Upper lobe of left lung (tissue), 6 donors: ENCODE measurements around the gene OSGIN1. TPM values are rescaled to one million over a fixed set of nuclear protein-coding genes. Genes with fewer than 3 reads are reported as not detected.

Experiments used
- ATAC-seq, 2 donors: fragments of 200-7000 bp; cut with Tn5 transposase; one replicate each; pipeline ENCODE4 v1.9.1; 2022; ENCODE audit warnings: mild to moderate bottlenecking in 2 of 2, moderate library complexity in 2 of 2; ENCODE audit not compliant: low FRiP score in 2 of 2
- DNase-seq, 2 donors: peaks; one replicate each; pipeline ENCODE4 v3.0.0-alpha.2; 2019 to 2020
- H3K27ac ChIP-seq, 4 donors: fragments of 200-600 bp; sonication (generic); one replicate each; pipeline ENCODE4 v1.5.1; 2016 to 2019
- H3K27me3 ChIP-seq, 4 donors: fragments of 200-600 bp; sonication (generic); one replicate each; pipeline ENCODE4 v1.5.1; 2017 to 2019
- H3K36me3 ChIP-seq, 4 donors: fragments of 200-600 bp; sonication (generic); one replicate each; pipeline ENCODE4 v1.5.1; 2016 to 2019
- H3K4me1 ChIP-seq, 4 donors: fragments of 200-600 bp; sonication (generic); one replicate each; pipeline ENCODE4 v1.5.1; 2018 to 2019
- H3K4me3 ChIP-seq, 4 donors: fragments of 200-600 bp; sonication (generic); one replicate each; pipeline ENCODE4 v1.5.1; 2017 to 2019; ENCODE audit warnings: mild to moderate bottlenecking in 2 of 4, moderate library complexity in 1 of 4
- H3K9me3 ChIP-seq, 4 donors: fragments of 200-600 bp; sonication (generic); one replicate each; pipeline ENCODE4 v1.5.1; 2018 to 2019
- EP300 ChIP-seq, 4 donors: sonication (generic); formaldehyde crosslinking; IDR thresholded peaks; one replicate each; pipeline ENCODE4 v1.5.1; 2017; ENCODE audit warnings: antibody characterized with exemption in 4 of 4, control low read depth in 2 of 4
- POLR2A ChIP-seq, 4 donors: fragments of 450-650 bp; IDR thresholded peaks; one replicate each; pipeline ENCODE4 v1.5.1; 2016 to 2017; ENCODE audit warnings: antibody characterized with exemption in 4 of 4, mild to moderate bottlenecking in 2 of 4
- POLR2AphosphoS5 ChIP-seq, 2 donors: sonication (generic); formaldehyde crosslinking; IDR thresholded peaks; one replicate each; pipeline ENCODE4 v1.5.1; 2017; ENCODE audit warnings: antibody characterized with exemption in 2 of 2
- WGBS, 2 donors: methylation state at CpG; one replicate each; pipeline ENCODE4 v1.1.5; 2017 to 2018; 5-methylcytosine and 5-hydroxymethylcytosine counted together
- total RNA-seq, 6 donors: library from RNA; depleted of rRNA in 4 of 6; stranded (reverse); fragments of >200 nt in 4 of 6; gene quantifications; one replicate each; pipeline versions ENCODE4 v1.1.0 to v1.2.1, GENCODE V29; 2016 to 2021
- TF ChIP-seq, protein P1 (sequence below), 6 experiments: fragments of 450-650 bp in 4 of 6; fragments of 200-600 bp in 2 of 6; sonication (generic) in 2 of 6; IDR thresholded peaks; one replicate each; pipeline ENCODE4 v1.5.1; 2016 to 2019; ENCODE audit warnings: antibody characterized with exemption in 6 of 6
- donor health status: DM: no; HTN: no; CAD: no; lungs with moderate emphysema.
- donor health status: DM: no; HTN: yes; CAD: no; lungs with severe emphysema.

The OSGIN1 gene
- total RNA-seq, 6 donors from 2014 or later = 7.3 to 34.2 (median 16.3) TPM

DNA sequence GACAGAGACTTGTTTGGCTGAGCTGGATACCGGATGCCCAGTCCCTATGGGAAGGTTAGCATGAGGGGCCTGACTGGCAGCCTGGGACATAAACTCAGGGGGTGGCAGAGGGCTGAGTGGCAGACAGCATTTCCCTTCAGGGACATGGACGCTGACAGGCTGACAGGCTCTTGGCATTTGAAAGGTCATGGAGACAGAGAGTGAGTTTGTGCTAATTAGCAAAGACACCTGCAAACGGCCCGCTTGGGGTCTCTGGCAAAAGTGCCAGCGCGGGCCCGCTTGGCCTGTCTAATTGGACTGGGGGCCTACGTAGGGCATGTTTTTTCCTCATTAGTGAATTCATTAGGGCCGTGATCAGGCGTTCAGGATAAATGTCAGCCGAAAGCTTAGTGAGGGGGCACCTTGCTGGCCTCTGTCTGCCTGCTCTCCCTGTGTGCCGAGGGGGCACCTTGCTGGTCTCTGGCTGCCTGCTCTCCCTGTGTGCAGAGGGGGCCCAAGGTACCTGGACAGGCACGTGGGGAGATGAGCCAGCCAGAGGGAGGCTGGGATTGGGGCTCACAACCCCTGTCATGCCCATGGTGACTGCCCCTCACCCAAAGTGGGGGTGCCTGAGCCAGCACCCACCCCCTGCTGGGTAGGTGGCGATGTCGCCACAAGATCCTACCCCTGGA, 22.7 kb downstream of the OSGIN1 start:
- Histone ChIP-seq H3K36me3 (no peaks in the 10 kb centered on the region), H3K27ac (no peak overlapping the region), H3K27me3 (no peaks in the 10 kb centered on the region), H3K4me3 (no peak overlapping the region), H3K4me1 (no peaks in the 10 kb centered on the region), H3K9me3 (peaks cover 0 to 14% (median 0%) of the 10 kb centered on the region in 4 donors)
- DNase-seq = no peak
- ATAC-seq = no peak
- WGBS, 2 donors = 76% methylated on average over 14 of the region's 15 CpGs; no CpG with 5 or more reads in 1 of the 2 donors
- TF ChIP-seq POLR2A (IDR thresholded peaks at IDR 0.05) (no peak), POLR2AphosphoS5 (IDR thresholded peaks at IDR 0.05) (no peak)

DNA sequence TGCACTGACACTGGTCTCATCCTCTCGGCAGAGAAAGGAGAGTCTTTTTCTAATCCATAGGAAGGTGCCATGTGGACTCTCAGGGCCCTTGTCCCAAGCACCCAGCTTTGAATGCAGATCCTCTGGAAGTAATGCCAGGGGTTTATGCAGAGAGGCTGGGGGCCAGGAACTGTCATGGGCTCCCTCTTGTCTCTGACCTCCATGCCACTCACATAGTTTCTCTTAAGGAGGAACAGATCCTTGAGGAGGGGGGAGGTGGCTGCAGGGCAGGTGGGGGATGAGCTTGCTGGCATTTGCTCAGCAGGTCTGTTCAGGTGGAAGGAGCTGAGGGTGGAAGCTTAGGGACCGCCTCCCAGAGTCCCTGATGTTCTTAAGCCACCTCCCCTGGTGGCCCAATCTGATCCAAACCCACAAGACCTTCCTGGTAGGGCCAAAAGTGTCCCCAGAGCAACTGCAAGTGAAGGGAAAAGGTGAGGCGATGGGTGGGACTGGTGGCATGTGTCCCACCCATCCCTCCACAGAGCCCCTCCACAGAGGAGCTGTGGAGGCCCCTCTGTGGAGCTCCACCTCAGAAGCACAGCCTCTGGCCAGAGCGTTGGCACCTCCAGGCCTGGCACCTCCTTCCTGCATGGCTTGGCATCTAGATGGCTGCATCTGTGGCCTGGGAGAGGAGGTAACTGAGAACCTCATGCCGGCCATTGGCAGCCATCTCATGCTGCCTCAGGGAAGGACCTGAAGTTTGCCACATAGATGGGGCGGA, 24.2 kb downstream of the OSGIN1 start:
- Histone ChIP-seq H3K4me1 (no peaks in the 10 kb centered on the region), H3K27me3 (no peaks in the 10 kb centered on the region), H3K27ac (no peak overlapping the region), H3K9me3 (peaks cover 0 to 14% (median 0%) of the 10 kb centered on the region in 4 donors), H3K4me3 (no peak overlapping the region), H3K36me3 (no peaks in the 10 kb centered on the region)
- no peak for TF ChIP-seq POLR2A (IDR thresholded peaks at IDR 0.05)
- TF ChIP-seq, protein P1, sequence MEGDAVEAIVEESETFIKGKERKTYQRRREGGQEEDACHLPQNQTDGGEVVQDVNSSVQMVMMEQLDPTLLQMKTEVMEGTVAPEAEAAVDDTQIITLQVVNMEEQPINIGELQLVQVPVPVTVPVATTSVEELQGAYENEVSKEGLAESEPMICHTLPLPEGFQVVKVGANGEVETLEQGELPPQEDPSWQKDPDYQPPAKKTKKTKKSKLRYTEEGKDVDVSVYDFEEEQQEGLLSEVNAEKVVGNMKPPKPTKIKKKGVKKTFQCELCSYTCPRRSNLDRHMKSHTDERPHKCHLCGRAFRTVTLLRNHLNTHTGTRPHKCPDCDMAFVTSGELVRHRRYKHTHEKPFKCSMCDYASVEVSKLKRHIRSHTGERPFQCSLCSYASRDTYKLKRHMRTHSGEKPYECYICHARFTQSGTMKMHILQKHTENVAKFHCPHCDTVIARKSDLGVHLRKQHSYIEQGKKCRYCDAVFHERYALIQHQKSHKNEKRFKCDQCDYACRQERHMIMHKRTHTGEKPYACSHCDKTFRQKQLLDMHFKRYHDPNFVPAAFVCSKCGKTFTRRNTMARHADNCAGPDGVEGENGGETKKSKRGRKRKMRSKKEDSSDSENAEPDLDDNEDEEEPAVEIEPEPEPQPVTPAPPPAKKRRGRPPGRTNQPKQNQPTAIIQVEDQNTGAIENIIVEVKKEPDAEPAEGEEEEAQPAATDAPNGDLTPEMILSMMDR (IDR thresholded peaks at IDR 0.05) = no peak
- no peak for TF ChIP-seq POLR2AphosphoS5 (IDR thresholded peaks at IDR 0.05)
- TF ChIP-seq EP300 (IDR thresholded peaks at IDR 0.05) = no peak
- DNase-seq = no peak
- WGBS, 2 donors = 93 to 95% methylated on average over 4 to 6 of the region's 6 CpGs
- ATAC-seq = no peak

DNA sequence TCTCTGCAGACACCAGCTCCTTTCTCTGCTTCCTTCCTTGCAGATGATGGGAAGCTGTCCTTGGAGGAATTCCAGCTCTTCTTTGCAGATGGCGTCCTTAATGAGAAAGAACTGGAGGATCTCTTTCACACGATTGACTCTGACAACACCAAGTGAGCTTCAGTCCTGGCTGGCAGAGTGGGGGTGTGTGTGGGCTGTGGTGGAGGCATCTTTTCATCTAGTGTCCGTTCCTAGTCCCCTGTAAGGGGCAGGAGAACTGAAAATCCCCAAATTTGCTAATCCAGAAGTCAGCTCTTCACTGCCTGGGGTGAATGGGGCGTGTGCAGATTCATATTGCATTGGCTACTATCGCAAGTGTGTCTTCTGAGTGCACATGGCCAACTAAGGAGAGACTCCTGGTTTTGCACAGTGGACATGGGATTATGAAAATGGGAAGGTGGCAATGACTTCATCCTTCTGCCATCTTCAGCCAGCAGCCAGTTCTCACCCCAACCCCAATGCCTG, 25.4 kb downstream of the OSGIN1 start:
- DNase-seq = no peak
- H3K4me3 ChIP-seq = no peak overlapping the region
- TF ChIP-seq POLR2AphosphoS5 (IDR thresholded peaks at IDR 0.05) (no peak), POLR2A (IDR thresholded peaks at IDR 0.05) (no peak)
- TF ChIP-seq, protein P1 (IDR thresholded peaks at IDR 0.05) = no peak
- H3K27me3 ChIP-seq = no peaks in the 10 kb centered on the region
- 80 to 81% methylated on average over 5 of the region's 5 CpGs for WGBS, 2 donors
- H3K9me3 ChIP-seq = peaks cover 0 to 14% (median 0%) of the 10 kb centered on the region in 4 donors
- H3K36me3 ChIP-seq = no peaks in the 10 kb centered on the region
- H3K27ac ChIP-seq = no peak overlapping the region
- ATAC-seq = no peak
- no peaks in the 10 kb centered on the region for H3K4me1 ChIP-seq

DNA sequence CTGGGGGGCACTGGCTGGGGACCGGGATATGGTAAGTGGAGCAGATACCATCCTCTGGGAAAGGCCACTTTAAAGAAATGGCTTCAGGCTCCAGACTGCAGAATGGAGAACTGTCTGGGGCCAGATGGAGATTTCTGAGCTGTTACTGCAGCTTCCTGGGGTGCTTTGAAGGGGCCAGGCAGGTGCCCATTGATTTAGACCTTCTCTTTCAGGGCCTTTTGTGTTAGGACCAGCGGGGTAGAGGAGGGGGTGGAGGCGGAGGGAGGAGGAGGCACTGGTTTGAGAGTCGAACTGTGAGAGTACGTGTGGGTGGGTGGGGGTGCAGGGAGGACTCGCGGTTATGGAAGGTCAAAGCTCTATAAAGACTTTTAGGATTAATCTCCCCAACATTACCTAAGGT, 26.4 kb downstream of the OSGIN1 start:
- Histone ChIP-seq H3K27me3 (no peaks in the 10 kb centered on the region), H3K4me3 (no peak overlapping the region), H3K36me3 (no peaks in the 10 kb centered on the region), H3K27ac (no peak overlapping the region), H3K4me1 (no peaks in the 10 kb centered on the region), H3K9me3 (peaks cover 0 to 14% (median 0%) of the 10 kb centered on the region in 4 donors)
- no peak for ATAC-seq
- WGBS, 2 donors = 91 to 94% methylated on average over 7 of the region's 7 CpGs
- no peak for TF ChIP-seq EP300 (IDR thresholded peaks at IDR 0.05)
- TF ChIP-seq, protein P1 (IDR thresholded peaks at IDR 0.05) = no peak
- TF ChIP-seq POLR2AphosphoS5 (IDR thresholded peaks at IDR 0.05) = no peak
- no peak for TF ChIP-seq POLR2A (IDR thresholded peaks at IDR 0.05)
- no peak for DNase-seq

DNA sequence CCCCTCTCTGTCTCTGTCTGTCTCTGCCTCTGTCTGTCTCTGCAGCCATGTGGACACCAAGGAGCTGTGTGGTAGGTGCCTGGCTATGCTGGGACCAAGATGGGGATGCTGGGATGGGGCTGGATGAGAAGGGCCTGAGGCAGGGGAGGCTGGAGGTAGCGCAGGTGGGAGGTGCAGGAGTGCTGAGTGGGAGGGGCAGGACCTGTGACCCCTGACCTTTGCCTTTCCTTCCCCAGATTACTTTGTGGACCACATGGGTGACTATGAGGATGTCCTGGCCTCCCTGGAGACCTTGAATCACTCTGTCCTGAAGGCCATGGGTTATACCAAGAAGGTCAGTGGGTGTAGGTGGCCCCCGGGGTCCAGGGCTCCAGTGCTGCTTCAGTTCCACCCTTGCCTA, 27.8 kb downstream of the OSGIN1 start:
- TF ChIP-seq EP300 (IDR thresholded peaks at IDR 0.05) = no peak
- TF ChIP-seq, protein P1 (IDR thresholded peaks at IDR 0.05) = no peak
- no peak for TF ChIP-seq POLR2AphosphoS5 (IDR thresholded peaks at IDR 0.05)
- TF ChIP-seq POLR2A (IDR thresholded peaks at IDR 0.05) = no peak

More for the DNA sequence above, 27.8 kb downstream of the OSGIN1 start:
- Histone ChIP-seq H3K27ac (no peak overlapping the region), H3K36me3 (no peaks in the 10 kb centered on the region), H3K4me1 (no peaks in the 10 kb centered on the region), H3K4me3 (no peak overlapping the region), H3K9me3 (peaks cover 0 to 14% (median 0%) of the 10 kb centered on the region in 4 donors), H3K27me3 (no peaks in the 10 kb centered on the region)
- ATAC-seq (no peak), DNase-seq (no peak)
- WGBS, 2 donors = 92 to 100% methylated on average over 2 of the region's 2 CpGs
